HEK293 (cell line): ENCODE data around the gene SLC12A2.

Experiments
- CTCF ChIA-PET: fragments of 350-600 bp; formaldehyde crosslinking; extraction: SDS; loops from one replicate; lab custom pipeline; 2021; ENCODE audit warnings: antibody characterized with exemption; lab: Yijun Ruan, JAX
- POLR2A ChIA-PET: fragments of 300-600 bp; formaldehyde crosslinking; extraction: SDS; loops from one replicate; lab custom pipeline; 2020; ENCODE audit warnings: antibody characterized with exemption, inconsistent platforms; lab: Yijun Ruan, JAX
- H3K27ac ChIP-seq: fragments of 200-500 bp; sonication (Bioruptor generic); 2 replicates; pipeline ENCODE4 v1.5.1; 2014; ENCODE audit warnings: low read depth, low read length, control low read depth, inconsistent platforms; ENCODE audit errors: extremely low read depth
- H3K36me3 ChIP-seq, 2 experiments: fragments of 200-500 bp in 1 of 2; sonication (Bioruptor generic) in 1 of 2; 1 replicate in 1 of 2; 2 replicates in 1 of 2; pipeline ENCODE4 v1.5.1; 2014 to 2017; ENCODE audit warnings: inconsistent platforms in 2 of 2, low read length in 2 of 2; ENCODE audit not compliant: control insufficient read depth in 2 of 2, insufficient read depth in 1 of 2
- H3K4me1 ChIP-seq: fragments of 200-500 bp; sonication (Bioruptor generic); 2 replicates; pipeline ENCODE4 v1.5.1; 2014; ENCODE audit warnings: mild to moderate bottlenecking, low read length, inconsistent platforms; ENCODE audit not compliant: control insufficient read depth, insufficient read depth
- H3K4me3 ChIP-seq: 2 replicates; pipeline ENCODE4 v1.5.1; 2011; ENCODE audit warnings: low read depth, mild to moderate bottlenecking, control low read depth, low read length, moderate library complexity
- H3K9me3 ChIP-seq: fragments of 200-500 bp; sonication (Bioruptor generic); 2 replicates; pipeline ENCODE4 v1.5.1; 2014; ENCODE audit warnings: low read depth, low read length, inconsistent platforms; ENCODE audit not compliant: control insufficient read depth, insufficient read depth
- BCL11B ChIP-seq: fragments of 450-650 bp; formaldehyde crosslinking; IDR thresholded peaks from 2 replicates; pipeline ENCODE4 v1.5.1; 2016; ENCODE audit warnings: low read depth, missing biosample characterization, missing genetic modification characterization
- GFI1B ChIP-seq: fragments of 450-650 bp; formaldehyde crosslinking; IDR thresholded peaks from 2 replicates; pipeline ENCODE4 v1.5.1; 2016; ENCODE audit warnings: missing biosample characterization, missing genetic modification characterization
- INSM2 ChIP-seq: fragments of 450-650 bp; formaldehyde crosslinking; IDR thresholded peaks from 2 replicates; pipeline ENCODE4 v1.5.1; 2016; ENCODE audit warnings: missing biosample characterization, missing genetic modification characterization
- PRDM4 ChIP-seq: fragments of 450-650 bp; formaldehyde crosslinking; IDR thresholded peaks from 2 replicates; pipeline ENCODE4 v1.5.1; 2017; ENCODE audit warnings: missing biosample characterization, missing genetic modification characterization
- SETDB1 ChIP-seq: IDR thresholded peaks from one replicate; pipeline ENCODE4 v1.6.1; 2017; ENCODE audit warnings: mild to moderate bottlenecking, low read length, moderate library complexity, mixed read lengths; ENCODE audit not compliant: insufficient read length
- SP3 ChIP-seq: fragments of 450-650 bp; formaldehyde crosslinking; IDR thresholded peaks from 2 replicates; pipeline ENCODE4 v1.5.1; 2016; ENCODE audit warnings: missing biosample characterization, missing genetic modification characterization
- ZNF121 ChIP-seq: fragments of 450-650 bp; formaldehyde crosslinking; IDR thresholded peaks from 2 replicates; pipeline ENCODE4 v1.5.1; 2016; ENCODE audit warnings: missing biosample characterization, missing genetic modification characterization
- ZNF175 ChIP-seq: fragments of 450-650 bp; formaldehyde crosslinking; IDR thresholded peaks from 2 replicates; pipeline ENCODE4 v1.5.1; 2016; ENCODE audit warnings: missing biosample characterization, missing genetic modification characterization
- ZNF2 ChIP-seq: fragments of 450-650 bp; formaldehyde crosslinking; IDR thresholded peaks from 2 replicates; pipeline ENCODE4 v1.5.1; 2016; ENCODE audit warnings: missing biosample characterization, missing genetic modification characterization
- ZNF214 ChIP-seq: fragments of 450-650 bp; formaldehyde crosslinking; IDR thresholded peaks from 2 replicates; pipeline ENCODE4 v1.5.1; 2017; ENCODE audit warnings: missing biosample characterization, mild to moderate bottlenecking, missing genetic modification characterization, borderline replicate concordance
- ZNF416 ChIP-seq: fragments of 450-650 bp; formaldehyde crosslinking; IDR thresholded peaks from 2 replicates; pipeline ENCODE4 v1.5.1; 2016; ENCODE audit warnings: missing biosample characterization, missing genetic modification characterization
- ZNF473 ChIP-seq: fragments of 450-650 bp; formaldehyde crosslinking; IDR thresholded peaks from 2 replicates; pipeline ENCODE4 v1.5.1; 2017; ENCODE audit warnings: missing biosample characterization, missing genetic modification characterization
- ZNF501 ChIP-seq: fragments of 450-650 bp; formaldehyde crosslinking; IDR thresholded peaks from 2 replicates; pipeline ENCODE4 v1.5.1; 2016; ENCODE audit warnings: missing biosample characterization, missing genetic modification characterization
- ZNF530 ChIP-seq: fragments of 450-650 bp; formaldehyde crosslinking; IDR thresholded peaks from 2 replicates; pipeline ENCODE4 v1.5.1; 2016; ENCODE audit warnings: low read depth, missing biosample characterization, missing genetic modification characterization
- ZNF596 ChIP-seq: fragments of 450-650 bp; IDR thresholded peaks from 2 replicates; pipeline ENCODE4 v1.5.0; 2018; ENCODE audit warnings: missing biosample characterization, mild to moderate bottlenecking, missing genetic modification characterization, moderate library complexity
- ZNF600 ChIP-seq: fragments of 450-650 bp; formaldehyde crosslinking; IDR thresholded peaks from 2 replicates; pipeline ENCODE4 v1.5.1; 2016; ENCODE audit warnings: missing biosample characterization, missing genetic modification characterization
- ZNF623 ChIP-seq: fragments of 450-650 bp; formaldehyde crosslinking; IDR thresholded peaks from 2 replicates; pipeline ENCODE4 v1.5.1; 2016; ENCODE audit warnings: missing biosample characterization, missing genetic modification characterization
- ZNF654 ChIP-seq: fragments of 450-650 bp; formaldehyde crosslinking; IDR thresholded peaks from 2 replicates; pipeline ENCODE4 v1.5.1; 2016; ENCODE audit warnings: low read depth, missing biosample characterization, missing genetic modification characterization
- ZNF658 ChIP-seq: fragments of 450-650 bp; formaldehyde crosslinking; IDR thresholded peaks from 2 replicates; pipeline ENCODE4; 2016; ENCODE audit warnings: missing biosample characterization, missing genetic modification characterization
- ZNF660 ChIP-seq: fragments of 450-650 bp; IDR thresholded peaks from 2 replicates; pipeline ENCODE4 v1.5.1; 2018; ENCODE audit warnings: missing biosample characterization, mild to moderate bottlenecking, missing genetic modification characterization
- ZNF677 ChIP-seq: fragments of 450-650 bp; IDR thresholded peaks from 2 replicates; pipeline ENCODE4 v1.5.0; 2018; ENCODE audit warnings: missing biosample characterization, mild to moderate bottlenecking, missing genetic modification characterization, moderate library complexity
- ZSCAN30 ChIP-seq: fragments of 450-650 bp; IDR thresholded peaks from 2 replicates; pipeline ENCODE4 v1.5.1; 2018; ENCODE audit warnings: missing biosample characterization, mild to moderate bottlenecking, missing genetic modification characterization, moderate library complexity
- TF ChIP-seq, protein P1 (sequence below): fragments of 450-650 bp; formaldehyde crosslinking; IDR thresholded peaks from 2 replicates; pipeline ENCODE4 v1.5.1; 2016; ENCODE audit warnings: missing biosample characterization, missing genetic modification characterization

Gene SLC12A2

GRCh38 chr5:128213340-128213739 is 129.8 kb downstream of the SLC12A2 start:
- no peaks in the 10 kb centered on the region for H3K4me1 ChIP-seq
- H3K36me3 ChIP-seq, result no peaks in the 10 kb centered on the region
- H3K4me3 ChIP-seq, result no peak overlapping the region
- POLR2A ChIA-PET, result no interaction called here
- no peaks in the 10 kb centered on the region for H3K9me3 ChIP-seq
- TF ChIP-seq ZNF2 (tag by site-specific recombination), result peak; percentile 69
- TF ChIP-seq ZNF175 (tag by site-specific recombination), result no peak
- TF ChIP-seq ZNF677 (tag by site-specific recombination), result no peak
- peak; percentile 59; the same call in 1 of the 2 replicates for TF ChIP-seq ZNF660 (tag by site-specific recombination)
- peak; percentile 58; the same call in 1 of the 2 replicates for TF ChIP-seq ZSCAN30 (tag by site-specific recombination)
- TF ChIP-seq, protein P1, sequence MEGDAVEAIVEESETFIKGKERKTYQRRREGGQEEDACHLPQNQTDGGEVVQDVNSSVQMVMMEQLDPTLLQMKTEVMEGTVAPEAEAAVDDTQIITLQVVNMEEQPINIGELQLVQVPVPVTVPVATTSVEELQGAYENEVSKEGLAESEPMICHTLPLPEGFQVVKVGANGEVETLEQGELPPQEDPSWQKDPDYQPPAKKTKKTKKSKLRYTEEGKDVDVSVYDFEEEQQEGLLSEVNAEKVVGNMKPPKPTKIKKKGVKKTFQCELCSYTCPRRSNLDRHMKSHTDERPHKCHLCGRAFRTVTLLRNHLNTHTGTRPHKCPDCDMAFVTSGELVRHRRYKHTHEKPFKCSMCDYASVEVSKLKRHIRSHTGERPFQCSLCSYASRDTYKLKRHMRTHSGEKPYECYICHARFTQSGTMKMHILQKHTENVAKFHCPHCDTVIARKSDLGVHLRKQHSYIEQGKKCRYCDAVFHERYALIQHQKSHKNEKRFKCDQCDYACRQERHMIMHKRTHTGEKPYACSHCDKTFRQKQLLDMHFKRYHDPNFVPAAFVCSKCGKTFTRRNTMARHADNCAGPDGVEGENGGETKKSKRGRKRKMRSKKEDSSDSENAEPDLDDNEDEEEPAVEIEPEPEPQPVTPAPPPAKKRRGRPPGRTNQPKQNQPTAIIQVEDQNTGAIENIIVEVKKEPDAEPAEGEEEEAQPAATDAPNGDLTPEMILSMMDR (tag by site-specific recombination), result peak; percentile 64
- TF ChIP-seq ZNF530 (tag by site-specific recombination), result peak; percentile 91
- no peak for TF ChIP-seq INSM2 (tag by site-specific recombination)
- no peak for TF ChIP-seq GFI1B (tag by site-specific recombination)
- TF ChIP-seq ZNF654, result peak; percentile 98
- CTCF ChIA-PET, result interaction anchor here (0.5 to 4.5 kb wide), 4 partner anchors 285 to 629 kb away, joined by 3 to 39 read pairs (median 4); no protein-coding TSS in a partner anchor
- H3K27ac ChIP-seq, result no peak overlapping the region

GRCh38 chr5:128213833-128214232 is 130.3 kb downstream of the SLC12A2 start:
- no peak overlapping the region for H3K27ac ChIP-seq
- H3K4me3 ChIP-seq, result no peak overlapping the region
- H3K36me3 ChIP-seq, result no peaks in the 10 kb centered on the region
- ChIA-PET POLR2A (no interaction called here), CTCF (interaction anchor here (0.6 to 4.5 kb wide), 5 partner anchors 12 to 630 kb away, joined by 3 to 39 read pairs (median 5); no protein-coding TSS in a partner anchor)
- TF ChIP-seq ZNF175 (tag by site-specific recombination), result no peak
- no peak for TF ChIP-seq ZNF214 (tag by site-specific recombination)
- TF ChIP-seq, all 188 proteins: peak for 0
- H3K9me3 ChIP-seq, result no peaks in the 10 kb centered on the region
- no peaks in the 10 kb centered on the region for H3K4me1 ChIP-seq

- Histone ChIP-seq H3K27ac (no peak overlapping the region), H3K4me3 (no peak overlapping the region), H3K9me3 (no peaks in the 10 kb centered on the region), H3K36me3 (no peaks in the 10 kb centered on the region), H3K4me1 (no peaks in the 10 kb centered on the region)
- ChIA-PET CTCF (no interaction called here), POLR2A (no interaction called here)
- no peak for TF ChIP-seq BCL11B (tag by site-specific recombination)
- TF ChIP-seq PRDM4 (tag by site-specific recombination), result no peak
- TF ChIP-seq SP3 (tag by site-specific recombination), result no peak
- no peak for TF ChIP-seq ZNF214 (tag by site-specific recombination)
- TF ChIP-seq INSM2 (tag by site-specific recombination), result no peak
- TF ChIP-seq ZNF121, result no peak
- no peak for TF ChIP-seq ZNF501
- no peak for TF ChIP-seq ZNF596 (tag by site-specific recombination)
- TF ChIP-seq ZNF473 (tag by site-specific recombination), result no peak
- no peak for TF ChIP-seq ZNF600 (tag by site-specific recombination)
- no peak for TF ChIP-seq ZNF677 (tag by site-specific recombination)
- TF ChIP-seq ZNF658, result no peak
- TF ChIP-seq SETDB1, result no peak
- TF ChIP-seq ZNF416 (tag by site-specific recombination), result no peak
- TF ChIP-seq ZNF623 (tag by site-specific recombination), result no peak
Observed at GRCh38 chr5:128216285-128216684, 132.7 kb downstream of the SLC12A2 start.
